GM23338 (cell line): Measurements from ENCODE around the gene FBXO47. TPM values are rescaled to one million over a fixed set of nuclear protein-coding genes. Genes with fewer than 3 reads are reported as not detected.
"Not testable (repeated sequence)": the region's sequence is repeated elsewhere in the genome, so short reads cannot be mapped to it uniquely, and the experiment has no call there.

Experiments used
- ATAC-seq: fragments of 200-7000 bp; cut with Tn5 transposase; 3 replicates; pipeline ENCODE4 v1.9.1; 2020
- DNase-seq: peaks from one replicate; pipeline ENCODE4 v3.0.0-alpha.2; 2015; ENCODE audit warnings: low spot score
- H2AFZ ChIP-seq: fragments of 200-600 bp; sonication (generic); 2 replicates; pipeline ENCODE4 v1.8.0; 2016; ENCODE audit warnings: antibody characterized with exemption, mild to moderate bottlenecking, moderate library complexity
- H3F3A ChIP-seq: fragments of 200-600 bp; sonication (generic); replicated peaks from 2 replicates; pipeline ENCODE4 v1.8.0; 2017; ENCODE audit warnings: antibody characterized with exemption, mixed run types, low read depth
- H3K27ac ChIP-seq: fragments of 200-600 bp; sonication (generic); 2 replicates; pipeline ENCODE4 v1.6.1; 2016; ENCODE audit warnings: low read depth
- H3K27me3 ChIP-seq: fragments of 200-600 bp; sonication (generic); 2 replicates; pipeline ENCODE4 v1.8.0; 2016; ENCODE audit warnings: mild to moderate bottlenecking, mixed run types, moderate library complexity; ENCODE audit not compliant: insufficient read depth
- H3K36me3 ChIP-seq: fragments of 200-600 bp; sonication (generic); 2 replicates; pipeline ENCODE4 v1.8.0; 2016; ENCODE audit warnings: mild to moderate bottlenecking; ENCODE audit not compliant: insufficient read depth
- H3K4me1 ChIP-seq: fragments of 200-600 bp; sonication (generic); 2 replicates; pipeline ENCODE4 v1.8.0; 2016; ENCODE audit warnings: mild to moderate bottlenecking, moderate library complexity; ENCODE audit not compliant: insufficient read depth
- H3K4me2 ChIP-seq: fragments of 200-600 bp; sonication (generic); 2 replicates; pipeline ENCODE4 v1.7.1; 2017; ENCODE audit warnings: mixed run types
- H3K4me3 ChIP-seq: fragments of 200-600 bp; sonication (generic); 2 replicates; pipeline ENCODE4 v1.6.1; 2016; ENCODE audit warnings: mixed run types
- H3K79me2 ChIP-seq: fragments of 200-600 bp; sonication (generic); replicated peaks from 2 replicates; pipeline ENCODE4 v1.8.0; 2017; ENCODE audit warnings: mild to moderate bottlenecking; ENCODE audit not compliant: insufficient read depth
- H3K9me2 ChIP-seq: fragments of 200-600 bp; sonication (generic); 2 replicates; pipeline ENCODE4 v1.8.0; 2017; ENCODE audit not compliant: insufficient read depth
- H4K20me1 ChIP-seq: fragments of 200-600 bp; sonication (generic); replicated peaks from 2 replicates; pipeline ENCODE4 v1.8.0; 2017; ENCODE audit warnings: mild to moderate bottlenecking; ENCODE audit not compliant: insufficient read depth
- H3K27ac Mint-ChIP-seq: 2 replicates; pipeline ENCODE4 v1.8.0; 2020; ENCODE audit warnings: inconsistent platforms, mild to moderate bottlenecking, moderate library complexity, mixed read lengths
- H3K27me3 Mint-ChIP-seq: 3 replicates; pipeline ENCODE4 v1.8.0; 2022; ENCODE audit warnings: low read depth, mild to moderate bottlenecking, moderate library complexity, mixed read lengths, inconsistent platforms; ENCODE audit not compliant: insufficient read depth, poor library complexity
- H3K36me3 Mint-ChIP-seq: 3 replicates; pipeline ENCODE4 v1.8.0; 2021; ENCODE audit warnings: low read depth, mild to moderate bottlenecking, inconsistent platforms, moderate library complexity, mixed read lengths
- H3K4me1 Mint-ChIP-seq: 3 replicates; pipeline ENCODE4 v1.8.0; 2020; ENCODE audit warnings: mild to moderate bottlenecking, inconsistent platforms, mixed read lengths
- H3K4me3 Mint-ChIP-seq: 3 replicates; pipeline ENCODE4 v1.8.0; 2021; ENCODE audit warnings: moderate library complexity, mild to moderate bottlenecking, inconsistent platforms, mixed read lengths
- H3K9me3 Mint-ChIP-seq: 3 replicates; pipeline ENCODE4 v1.8.0; 2020; ENCODE audit warnings: moderate library complexity, mild to moderate bottlenecking, inconsistent platforms, mixed read lengths
- CREB1 ChIP-seq: fragments of 250-450 bp; sonication (Bioruptor Pico); IDR thresholded peaks from 2 replicates; pipeline ENCODE4 v1.5.0; 2020; ENCODE audit warnings: low read depth, mild to moderate bottlenecking, moderate library complexity
- CTCF ChIP-seq, 2 experiments: fragments of 200-600 bp in 1 of 2; sonication (generic) in 1 of 2; conservative IDR thresholded peaks; 2 replicates each; pipeline versions ENCODE4 v1.5.1 to v1.6.1; 2016 to 2017; ENCODE audit warnings: antibody characterized with exemption in 2 of 2, low read depth in 2 of 2, mild to moderate bottlenecking in 2 of 2, moderate library complexity in 1 of 2
- ETS1 ChIP-seq: IDR thresholded peaks from 2 replicates; pipeline ENCODE4 v1.6.1; 2016; ENCODE audit warnings: antibody characterized with exemption
- EZH2 ChIP-seq: fragments of 200-600 bp; sonication (generic); IDR thresholded peaks from one replicate; pipeline ENCODE4 v1.8.0; 2017; ENCODE audit warnings: antibody characterized with exemption, mild to moderate bottlenecking, low read depth; ENCODE audit not compliant: unreplicated experiment
- EZH2phosphoT487 ChIP-seq: fragments of 200-600 bp; sonication (generic); IDR thresholded peaks from one replicate; pipeline ENCODE4 v1.8.1; 2018; ENCODE audit warnings: antibody characterized with exemption; ENCODE audit not compliant: unreplicated experiment
- JUNB ChIP-seq: IDR thresholded peaks from one replicate; pipeline ENCODE4 v1.6.1; 2016; ENCODE audit warnings: antibody characterized with exemption; ENCODE audit not compliant: unreplicated experiment
- NANOG ChIP-seq: IDR thresholded peaks from 2 replicates; pipeline ENCODE4 v1.6.1; 2016; ENCODE audit warnings: antibody characterized with exemption, borderline replicate concordance
- POLR2AphosphoS5 ChIP-seq: IDR thresholded peaks from 2 replicates; pipeline ENCODE4 v1.6.1; 2016; ENCODE audit warnings: antibody characterized with exemption, low read depth
- STAT1 ChIP-seq: IDR thresholded peaks from one replicate; pipeline ENCODE4 v1.6.1; 2016; ENCODE audit warnings: antibody characterized with exemption; ENCODE audit not compliant: unreplicated experiment
- ZNF114 ChIP-seq: fragments of 250-450 bp; sonication (Bioruptor Pico); IDR thresholded peaks from 2 replicates; pipeline ENCODE4 v1.5.0; 2020; ENCODE audit warnings: mild to moderate bottlenecking, moderate library complexity
- ZNF331 ChIP-seq: fragments of 250-450 bp; sonication (Bioruptor Pico); IDR thresholded peaks from 2 replicates; pipeline ENCODE4 v1.5.0; 2020; ENCODE audit warnings: low read depth, mild to moderate bottlenecking, moderate library complexity
- ZNF462 ChIP-seq: fragments of 250-450 bp; sonication (Bioruptor Pico); IDR thresholded peaks from 2 replicates; pipeline ENCODE4 v1.5.0; 2020; ENCODE audit warnings: mild to moderate bottlenecking, moderate library complexity
- polyA plus RNA-seq: library from polyadenylated mRNA; unstranded; fragments of >200 nt; fragmentation: Nextera tagmentation; extraction: Ambion mirVana; gene quantifications from 2 replicates; pipeline ENCODE4 v1.2.1, GENCODE V29; 2016
- total RNA-seq: library from RNA; depleted of rRNA; stranded (reverse); fragments of >200 nt; shearing (Covaris generic); gene quantifications from 2 replicates; pipeline ENCODE4 v1.2.3, GENCODE V29; 2014

The FBXO47 gene
- total and polyA plus RNA-seq, 2 experiments from 2014 or later, result not detected

- not testable (repeated sequence) for H3K4me3 Mint-ChIP-seq, H3K4me3 ChIP-seq, H3K36me3 ChIP-seq, H3K9me2 ChIP-seq, H3K27ac Mint-ChIP-seq, H3K4me1 Mint-ChIP-seq, H3K79me2 ChIP-seq, H3K4me2 ChIP-seq, H3K27me3 ChIP-seq, DNase-seq, H3K9me3 Mint-ChIP-seq, H3K27ac ChIP-seq, H2AFZ ChIP-seq, H3F3A ChIP-seq, H3K4me1 ChIP-seq, H3K36me3 Mint-ChIP-seq, H4K20me1 ChIP-seq, ATAC-seq
- H3K27me3 Mint-ChIP-seq, result peaks cover 10% of the 10 kb centered on the region
Measured at GRCh38 chr17:38976187-38976551, 9.0 kb upstream of the FBXO47 start.

GRCh38 chr17:38970804-38971203, 3.6 kb upstream of the FBXO47 start:
- peak overlapping the region; percentile 72; the same call in 1 of the 2 replicates for H2AFZ ChIP-seq
- TF ChIP-seq EZH2phosphoT487 (no peak), CTCF (conservative IDR thresholded peaks at IDR 0.05; ENCODE audit: low read depth in 2 of 2) (no peak), ZNF462 (CRISPR knock-in tag) (no peak), ZNF114 (no peak), EZH2 (no peak), STAT1 (no peak), ZNF331 (CRISPR knock-in tag) (no peak), POLR2AphosphoS5 (no peak), ETS1 (no peak), JUNB (no peak), NANOG (no peak), CREB1 (CRISPR knock-in tag) (no peak)

More at GRCh38 chr17:38970804-38971203, 3.6 kb upstream of the FBXO47 start:
- Histone ChIP-seq H3K4me1 (peaks cover 21% of the 10 kb centered on the region), H4K20me1 (no peaks in the 10 kb centered on the region), H3K27me3 (no peaks in the 10 kb centered on the region), H3F3A (no peaks in the 10 kb centered on the region), H3K36me3 (no peaks in the 10 kb centered on the region), H3K4me3 (no peak overlapping the region), H3K79me2 (no peaks in the 10 kb centered on the region), H3K27ac (no peak overlapping the region), H3K4me2 (no peak overlapping the region), H3K9me2 (no peaks in the 10 kb centered on the region)
- H3K9me3 Mint-ChIP-seq, result no peaks in the 10 kb centered on the region; the same call in 2 of the 3 replicates
- no peak overlapping the region for H3K4me3 Mint-ChIP-seq
- peaks cover 9% of the 10 kb centered on the region for H3K27me3 Mint-ChIP-seq
- H3K36me3 Mint-ChIP-seq, result no peaks in the 10 kb centered on the region
- no peak overlapping the region for H3K27ac Mint-ChIP-seq
- peaks cover 21% of the 10 kb centered on the region; the same call in 2 of the 3 replicates for H3K4me1 Mint-ChIP-seq
- DNase-seq, result peak; percentile 20
- no peak for ATAC-seq
